SK-N-SH (cell line): ENCODE results near the gene AUTS2.

ENCODE experiments used
- TF ChIP-seq, protein P1 (sequence below): fragments of 150-350 bp; IDR thresholded peaks from 2 replicates; pipeline ENCODE4 v1.6.1; 2017; ENCODE audit warnings: antibody characterized with exemption, low read length, low read depth, borderline replicate concordance
- TF ChIP-seq, protein P2 (sequence below): fragments of 200-600 bp; sonication (generic); IDR thresholded peaks from 2 replicates; pipeline ENCODE4 v1.6.1; 2017; ENCODE audit warnings: antibody characterized with exemption, mild to moderate bottlenecking, moderate library complexity
- TF ChIP-seq, protein P3 (sequence below): IDR thresholded peaks from 2 replicates; pipeline ENCODE4 v1.4.0; 2012; ENCODE audit warnings: low read depth
- TF ChIP-seq, protein P4 (sequence below): fragments of 150-350 bp; IDR thresholded peaks from 2 replicates; pipeline ENCODE4 v1.6.1; 2016; ENCODE audit warnings: mild to moderate bottlenecking, low read depth, low read length

- TF ChIP-seq, protein P1, sequence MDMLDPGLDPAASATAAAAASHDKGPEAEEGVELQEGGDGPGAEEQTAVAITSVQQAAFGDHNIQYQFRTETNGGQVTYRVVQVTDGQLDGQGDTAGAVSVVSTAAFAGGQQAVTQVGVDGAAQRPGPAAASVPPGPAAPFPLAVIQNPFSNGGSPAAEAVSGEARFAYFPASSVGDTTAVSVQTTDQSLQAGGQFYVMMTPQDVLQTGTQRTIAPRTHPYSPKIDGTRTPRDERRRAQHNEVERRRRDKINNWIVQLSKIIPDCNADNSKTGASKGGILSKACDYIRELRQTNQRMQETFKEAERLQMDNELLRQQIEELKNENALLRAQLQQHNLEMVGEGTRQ = no peak
- TF ChIP-seq, protein P2, sequence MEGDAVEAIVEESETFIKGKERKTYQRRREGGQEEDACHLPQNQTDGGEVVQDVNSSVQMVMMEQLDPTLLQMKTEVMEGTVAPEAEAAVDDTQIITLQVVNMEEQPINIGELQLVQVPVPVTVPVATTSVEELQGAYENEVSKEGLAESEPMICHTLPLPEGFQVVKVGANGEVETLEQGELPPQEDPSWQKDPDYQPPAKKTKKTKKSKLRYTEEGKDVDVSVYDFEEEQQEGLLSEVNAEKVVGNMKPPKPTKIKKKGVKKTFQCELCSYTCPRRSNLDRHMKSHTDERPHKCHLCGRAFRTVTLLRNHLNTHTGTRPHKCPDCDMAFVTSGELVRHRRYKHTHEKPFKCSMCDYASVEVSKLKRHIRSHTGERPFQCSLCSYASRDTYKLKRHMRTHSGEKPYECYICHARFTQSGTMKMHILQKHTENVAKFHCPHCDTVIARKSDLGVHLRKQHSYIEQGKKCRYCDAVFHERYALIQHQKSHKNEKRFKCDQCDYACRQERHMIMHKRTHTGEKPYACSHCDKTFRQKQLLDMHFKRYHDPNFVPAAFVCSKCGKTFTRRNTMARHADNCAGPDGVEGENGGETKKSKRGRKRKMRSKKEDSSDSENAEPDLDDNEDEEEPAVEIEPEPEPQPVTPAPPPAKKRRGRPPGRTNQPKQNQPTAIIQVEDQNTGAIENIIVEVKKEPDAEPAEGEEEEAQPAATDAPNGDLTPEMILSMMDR = no peak
- TF ChIP-seq, protein P3, sequence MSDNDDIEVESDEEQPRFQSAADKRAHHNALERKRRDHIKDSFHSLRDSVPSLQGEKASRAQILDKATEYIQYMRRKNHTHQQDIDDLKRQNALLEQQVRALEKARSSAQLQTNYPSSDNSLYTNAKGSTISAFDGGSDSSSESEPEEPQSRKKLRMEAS = no peak
- TF ChIP-seq, protein P4, sequence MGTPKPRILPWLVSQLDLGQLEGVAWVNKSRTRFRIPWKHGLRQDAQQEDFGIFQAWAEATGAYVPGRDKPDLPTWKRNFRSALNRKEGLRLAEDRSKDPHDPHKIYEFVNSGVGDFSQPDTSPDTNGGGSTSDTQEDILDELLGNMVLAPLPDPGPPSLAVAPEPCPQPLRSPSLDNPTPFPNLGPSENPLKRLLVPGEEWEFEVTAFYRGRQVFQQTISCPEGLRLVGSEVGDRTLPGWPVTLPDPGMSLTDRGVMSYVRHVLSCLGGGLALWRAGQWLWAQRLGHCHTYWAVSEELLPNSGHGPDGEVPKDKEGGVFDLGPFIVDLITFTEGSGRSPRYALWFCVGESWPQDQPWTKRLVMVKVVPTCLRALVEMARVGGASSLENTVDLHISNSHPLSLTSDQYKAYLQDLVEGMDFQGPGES = no peak
Measured at GRCh38 chr7:70781922-70782311, 1183.6 kb downstream of the AUTS2 start.
